HG02970 (cell line): ENCODE measurements around the gene LMNTD2.

Source experiments
- ATAC-seq: cut with Tn5 transposase; IDR thresholded peaks from one replicate; pipeline ENCODE4 v1.9.1; 2021; ENCODE audit warnings: mild to moderate bottlenecking, moderate library complexity, moderate number of reproducible peaks; ENCODE audit not compliant: unreplicated experiment, low FRiP score

LMNTD2 gene

DNA sequence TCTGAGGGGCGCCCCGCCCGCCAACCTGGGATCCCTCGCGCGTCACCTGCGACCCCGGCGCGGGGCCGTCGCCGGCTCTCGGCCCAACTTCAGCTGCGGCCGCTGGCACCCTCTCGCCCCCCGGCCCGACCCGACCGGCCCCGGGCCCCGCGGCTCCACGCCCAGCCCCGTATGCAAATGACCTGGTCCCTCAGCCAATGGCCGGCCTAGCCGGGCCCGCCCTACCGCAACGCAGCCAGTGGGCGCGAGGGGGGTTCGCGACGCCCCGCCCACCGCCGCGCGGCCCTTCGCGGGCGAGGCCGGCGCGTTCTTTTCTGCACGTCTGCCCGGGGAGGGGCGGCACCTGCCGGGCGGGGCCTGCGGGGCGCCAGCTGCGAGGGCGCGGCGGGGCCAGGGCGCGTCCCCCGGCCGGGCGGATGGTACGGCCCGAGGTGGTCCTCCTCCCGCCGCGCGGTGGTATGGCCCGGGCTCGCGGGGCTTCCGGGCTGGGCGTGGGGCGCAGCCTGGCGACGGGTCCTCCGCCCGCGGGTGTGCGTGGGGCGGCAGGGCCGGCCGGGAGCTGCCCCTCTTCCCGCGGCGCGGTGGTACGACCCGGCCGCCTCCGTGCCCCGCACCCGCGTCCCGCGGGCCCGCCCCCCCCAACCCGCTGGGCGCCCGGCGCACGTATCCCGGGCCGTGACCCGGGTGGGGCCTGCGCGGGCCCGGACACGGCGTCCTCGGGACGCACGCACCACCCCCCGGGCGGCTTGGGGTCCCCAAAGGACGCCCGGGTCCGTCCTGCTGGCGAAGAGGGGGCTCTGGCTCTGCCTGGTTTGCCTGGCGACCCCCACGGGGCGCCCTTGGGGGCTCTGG lies 8.0 kb upstream of the LMNTD2 start:
- peak; percentile 82 for ATAC-seq

DNA sequence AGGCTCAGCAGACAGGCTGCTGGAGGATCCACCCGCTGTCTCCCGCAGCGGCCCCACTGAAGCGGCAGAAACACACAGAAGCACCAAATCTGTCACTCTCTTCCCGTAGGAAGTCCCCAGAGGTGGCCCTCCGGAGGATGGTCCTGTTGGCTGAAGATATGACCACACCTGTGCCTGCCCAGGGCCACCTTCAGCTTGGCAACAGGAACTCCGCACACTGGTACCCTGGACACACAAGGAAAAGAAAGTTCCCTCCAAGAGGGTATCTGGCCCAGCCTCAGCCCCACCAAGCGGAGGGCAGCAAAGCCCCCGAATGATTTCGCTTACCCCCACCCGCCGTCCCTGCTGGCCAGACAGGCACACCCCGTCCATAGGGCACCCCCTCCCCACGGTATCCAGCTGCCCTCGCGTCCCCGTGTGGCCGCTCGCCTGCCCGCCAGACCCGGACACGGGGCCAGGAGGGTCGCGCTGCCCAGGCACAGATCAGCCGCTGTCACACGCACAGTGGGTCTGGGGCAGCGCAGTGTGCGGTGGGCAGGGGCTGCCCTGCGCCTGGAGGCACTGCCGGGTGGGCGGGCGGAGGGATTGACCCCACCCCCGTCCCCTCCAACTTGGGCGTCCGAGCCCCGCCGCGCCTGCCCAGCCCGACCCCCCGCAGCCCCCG lies 7.2 kb upstream of the LMNTD2 start:
- no peak for ATAC-seq

GRCh38 chr11:567011-567628 lies 6.6 kb upstream of the LMNTD2 start:
- ATAC-seq = no peak

DNA sequence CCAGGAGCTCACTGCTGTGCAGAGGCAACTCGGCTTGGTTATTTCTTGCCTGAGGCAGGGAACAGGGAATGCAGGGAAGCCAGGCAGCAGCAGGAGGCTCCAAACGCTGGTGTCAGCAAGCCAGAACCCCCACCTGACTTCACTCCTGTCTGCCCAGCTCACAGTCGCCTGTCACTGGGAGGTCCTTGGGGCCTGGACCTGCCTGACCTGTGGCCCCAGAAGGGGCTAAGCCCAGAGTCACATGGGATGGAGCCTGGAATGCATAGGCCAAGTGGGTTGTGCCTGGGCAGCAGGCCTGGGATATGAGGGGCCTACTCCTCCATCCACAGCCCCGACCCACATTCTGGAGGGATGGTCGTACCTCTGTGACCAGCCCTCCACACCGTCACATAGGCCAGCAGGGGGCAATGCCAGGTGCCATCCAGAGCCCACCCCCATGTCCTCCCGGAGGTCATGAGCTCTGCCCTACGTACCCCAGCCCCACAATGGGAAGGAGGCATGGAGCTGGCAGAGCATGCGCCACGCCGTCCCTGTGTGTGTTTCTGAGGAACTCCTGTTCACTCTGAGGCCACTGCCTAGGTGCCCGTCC lies 5.5 kb upstream of the LMNTD2 start:
- no peak for ATAC-seq

DNA sequence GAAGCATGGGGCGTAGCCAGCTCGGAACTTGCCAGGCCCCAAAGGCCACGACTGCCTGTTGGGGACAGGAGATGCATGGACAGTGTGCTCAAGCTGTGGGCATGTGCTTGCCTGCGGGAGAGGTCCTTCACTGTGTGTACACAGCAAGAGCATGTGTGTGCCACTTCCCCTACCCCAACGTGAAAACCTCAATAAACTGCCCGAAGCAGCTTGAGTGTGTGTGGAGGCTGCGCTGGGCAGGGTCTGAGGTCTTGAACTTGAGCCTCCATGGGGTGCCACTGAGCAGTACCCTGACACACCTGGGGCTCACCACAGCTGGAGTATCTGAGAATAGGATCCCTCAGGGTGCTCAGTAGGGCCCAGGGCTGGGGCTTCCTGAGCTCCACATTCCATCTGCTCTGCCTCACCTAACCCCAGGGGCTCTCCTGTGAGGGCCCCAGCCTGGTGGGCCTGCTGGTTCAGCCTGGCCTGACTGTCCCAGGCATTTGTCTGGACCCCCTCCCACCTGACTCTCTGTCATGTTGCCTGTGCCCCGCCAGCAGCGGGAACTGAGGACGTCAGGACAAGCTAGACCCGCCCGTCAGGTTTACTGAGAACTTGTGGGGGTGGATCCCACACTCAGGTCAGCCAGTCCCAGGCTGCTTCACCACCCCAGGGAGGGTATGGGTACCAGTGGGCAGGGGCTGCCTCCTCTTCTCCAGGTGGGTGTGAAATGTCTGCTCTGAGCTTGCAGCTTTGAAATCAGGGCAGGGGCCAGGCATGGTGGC lies 3.5 kb upstream of the LMNTD2 start:
- no peak for ATAC-seq

GRCh38 chr11:563066-563811 lies 2.7 kb upstream of the LMNTD2 start:
- no peak for ATAC-seq

DNA sequence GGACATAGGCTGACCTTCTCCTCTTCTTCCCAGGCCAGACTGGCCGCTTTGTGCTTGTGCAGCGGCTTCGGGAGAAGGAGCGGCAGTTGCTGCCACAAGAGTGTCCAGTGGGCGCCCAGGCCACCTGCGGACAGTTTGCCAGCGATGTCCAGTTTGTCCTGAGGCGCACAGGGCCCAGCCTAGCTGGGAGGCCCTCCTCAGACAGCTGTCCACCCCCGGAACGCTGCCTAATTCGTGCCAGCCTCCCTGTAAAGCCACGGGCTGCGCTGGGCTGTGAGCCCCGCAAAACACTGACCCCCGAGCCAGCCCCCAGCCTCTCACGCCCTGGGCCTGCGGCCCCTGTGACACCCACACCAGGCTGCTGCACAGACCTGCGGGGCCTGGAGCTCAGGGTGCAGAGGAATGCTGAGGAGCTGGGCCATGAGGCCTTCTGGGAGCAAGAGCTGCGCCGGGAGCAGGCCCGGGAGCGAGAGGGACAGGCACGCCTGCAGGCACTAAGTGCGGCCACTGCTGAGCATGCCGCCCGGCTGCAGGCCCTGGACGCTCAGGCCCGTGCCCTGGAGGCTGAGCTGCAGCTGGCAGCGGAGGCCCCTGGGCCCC lies 1.6 kb upstream of the LMNTD2 start:
- no peak for ATAC-seq

- ATAC-seq = peak; percentile 8
Observed at GRCh38 chr11:561148-562003, 838 bp upstream of the LMNTD2 start.

DNA sequence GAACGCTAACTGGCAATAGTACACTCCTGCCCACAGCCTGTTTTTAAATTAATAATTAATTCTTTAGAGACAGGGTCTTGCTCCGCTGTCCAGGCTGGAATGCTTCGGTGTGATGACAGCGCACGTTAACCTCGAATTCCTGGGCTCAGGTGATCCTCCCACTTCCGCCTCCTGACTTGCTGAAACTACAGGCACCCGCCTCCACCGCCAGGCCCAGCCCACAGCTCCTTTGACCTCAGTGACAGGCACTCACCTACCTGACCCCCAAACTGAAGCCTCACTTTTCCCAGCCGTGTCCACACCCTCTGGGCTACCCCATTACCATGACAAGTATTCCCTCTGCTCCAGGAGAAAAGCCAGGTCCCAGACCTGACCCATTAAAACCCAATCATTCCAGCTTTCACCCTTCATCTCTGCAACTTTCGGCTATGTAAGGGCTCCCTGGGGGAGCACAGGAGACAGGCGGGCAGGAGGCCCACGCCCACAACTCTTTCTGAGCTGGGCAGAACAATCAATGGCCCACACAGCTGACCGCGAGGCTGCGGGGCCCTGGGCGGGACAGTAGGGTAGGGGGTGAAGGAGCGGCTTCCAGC lies 730 bp downstream of the LMNTD2 start:
- no peak for ATAC-seq

GRCh38 chr11:559020-559620 lies 1.4 kb downstream of the LMNTD2 start:
- no peak for ATAC-seq

GRCh38 chr11:558503-558902 lies 2.0 kb downstream of the LMNTD2 start:
- no peak for ATAC-seq

GRCh38 chr11:557328-558132 lies 3.0 kb downstream of the LMNTD2 start:
- no peak for ATAC-seq

GRCh38 chr11:556662-557256 lies 3.8 kb downstream of the LMNTD2 start:
- no peak for ATAC-seq

DNA sequence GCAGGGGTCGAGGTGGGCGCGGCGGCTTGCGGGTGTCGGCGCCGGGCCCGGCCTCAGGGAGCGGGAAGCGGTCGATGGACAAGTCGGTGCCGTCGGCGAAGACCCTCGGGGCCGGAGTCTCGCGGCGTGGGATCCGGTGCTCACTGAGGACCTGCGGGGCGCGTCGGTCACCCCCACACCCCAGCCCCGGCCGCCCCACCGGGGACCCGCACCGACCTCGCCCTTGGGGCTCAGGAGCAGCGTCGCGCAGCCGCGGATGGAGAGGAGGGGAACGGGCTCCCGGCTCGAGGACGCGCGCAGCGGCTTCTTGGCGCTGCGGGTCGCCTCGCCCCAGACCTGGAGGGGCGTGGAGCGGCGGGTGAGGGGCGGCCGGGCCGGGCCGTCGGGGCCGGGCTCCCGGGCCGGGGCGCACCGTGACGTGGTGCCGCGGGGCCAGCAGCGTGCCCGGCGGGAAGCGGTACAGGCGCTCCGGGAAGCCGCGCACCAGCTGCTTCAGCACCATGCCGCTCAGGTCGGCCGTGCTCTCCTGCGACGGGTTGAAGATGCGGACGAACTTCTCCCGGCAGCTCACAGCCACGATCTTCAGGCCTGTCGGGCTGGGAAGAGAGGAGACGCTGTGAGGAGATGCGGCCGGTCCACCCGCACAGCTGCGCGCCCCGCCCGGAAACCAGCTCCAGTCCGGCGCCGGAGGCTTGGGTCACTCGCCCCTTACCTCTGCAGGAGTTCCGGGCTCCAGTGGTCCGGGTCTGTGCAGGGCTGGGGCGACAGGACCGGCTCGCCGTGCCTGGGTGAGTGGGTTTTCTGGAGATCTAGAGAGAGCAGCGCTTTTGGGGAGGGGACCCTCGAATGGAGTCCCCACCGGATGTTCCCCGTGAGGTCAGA lies 4.5 kb downstream of the LMNTD2 start:
- no peak for ATAC-seq

GRCh38 chr11:555227-555779 lies 5.2 kb downstream of the LMNTD2 start:
- no peak for ATAC-seq
